Hindlimb muscle (tissue), 1 donor: ENCODE results near the gene CHST13. TPM values are rescaled to one million over a fixed set of nuclear protein-coding genes. Genes with fewer than 3 reads are reported as not detected.

Experiments
- DNase-seq: peaks from one replicate; pipeline ENCODE4 v3.0.0-alpha.2; 2013
- polyA plus RNA-seq: library from polyadenylated mRNA; unstranded; fragments of 120-200 nt; gene quantifications from one replicate; pipeline ENCODE4 v1.2.1, GENCODE V29; 2013; ENCODE audit not compliant: insufficient read length

The CHST13 gene
- polyA plus RNA-seq, 1 donor, result 0.18 TPM

DNA sequence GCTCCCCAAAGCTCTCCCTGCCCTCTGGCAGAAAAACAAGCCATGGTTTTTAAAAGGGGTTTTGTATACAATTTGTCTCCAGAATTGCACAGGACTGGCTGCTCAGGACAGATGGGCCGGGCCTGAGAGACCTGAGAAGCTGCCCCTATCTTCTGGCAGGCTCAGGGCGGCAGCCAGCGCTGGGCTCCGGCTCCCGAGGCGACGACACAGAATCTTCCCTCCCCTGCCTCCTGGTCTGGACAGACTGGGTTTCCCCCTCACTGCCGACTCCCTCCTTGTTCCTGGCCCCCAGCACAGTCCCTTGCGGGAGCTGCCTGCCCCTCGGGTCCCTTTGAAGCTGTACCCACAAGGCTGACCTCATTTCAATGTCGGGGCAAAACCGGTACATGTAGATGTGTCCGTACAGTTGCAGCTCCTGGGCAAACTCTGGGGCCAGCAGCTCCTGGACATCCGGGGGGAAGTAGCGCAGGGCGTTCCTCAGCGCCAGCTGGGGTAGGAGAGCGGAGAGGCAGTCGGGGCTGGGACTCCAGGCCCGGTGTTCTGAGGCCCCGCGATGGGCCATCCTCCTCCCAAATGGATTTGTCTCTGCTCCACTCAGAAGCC lies 13.5 kb upstream of the CHST13 start:
- no peak for DNase-seq

GRCh38 chr3:126511291-126511690 lies 12.7 kb upstream of the CHST13 start:
- DNase-seq, result no peak

DNA sequence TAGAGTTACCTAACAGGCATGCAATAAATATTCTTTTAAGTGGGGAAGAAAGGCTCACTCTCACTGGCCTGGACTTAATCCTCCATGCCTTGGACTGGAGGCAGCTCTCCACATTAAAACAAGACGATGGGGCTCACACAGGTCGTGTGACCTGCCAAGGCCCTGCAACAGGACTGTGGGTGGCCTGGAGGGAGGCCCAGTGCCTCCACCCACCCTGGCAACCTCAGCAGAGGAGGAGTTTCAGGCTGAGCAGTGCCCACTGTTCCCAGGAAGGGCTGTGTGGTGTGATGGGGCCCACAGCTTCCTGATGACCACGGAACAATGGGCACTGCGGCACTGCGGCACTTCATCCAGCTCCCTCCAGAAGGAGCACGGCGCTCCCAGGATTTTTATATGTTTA lies 11.9 kb upstream of the CHST13 start:
- no peak for DNase-seq

DNA sequence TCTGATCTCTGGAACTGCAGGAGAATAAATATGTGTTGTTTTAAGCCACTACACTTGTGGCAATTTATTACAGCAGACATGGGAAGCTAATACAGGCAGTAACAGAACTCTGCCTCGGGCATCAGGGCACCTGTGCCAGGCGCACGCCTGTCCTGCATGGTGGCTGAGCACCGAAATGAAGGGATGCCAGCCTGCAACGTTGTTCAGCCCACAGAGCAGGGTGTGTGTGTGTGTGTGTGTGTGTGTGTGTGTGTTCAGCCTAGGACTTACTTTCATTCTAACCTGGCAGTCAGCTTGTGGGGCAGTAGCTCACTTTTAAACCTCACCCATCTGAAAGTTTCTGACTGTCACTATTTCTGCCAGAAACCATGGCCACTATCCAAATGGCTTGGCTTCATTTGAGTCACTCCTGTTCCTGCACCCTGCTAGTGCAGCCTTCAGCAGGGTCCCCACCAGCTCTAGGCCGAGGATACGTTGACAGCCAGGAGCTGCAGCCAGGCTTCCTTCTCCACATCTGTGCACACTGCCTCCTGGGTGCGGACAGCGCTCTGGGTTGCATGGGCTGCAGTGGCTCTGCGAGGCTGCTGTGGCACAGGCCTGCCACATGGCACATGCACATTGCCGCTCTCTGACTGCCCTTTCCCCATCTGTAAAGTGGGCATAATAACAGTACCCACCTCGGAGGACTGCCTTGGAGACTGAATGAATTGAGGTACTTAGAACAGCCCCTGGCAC lies 10.9 kb upstream of the CHST13 start:
- DNase-seq, result no peak

DNA sequence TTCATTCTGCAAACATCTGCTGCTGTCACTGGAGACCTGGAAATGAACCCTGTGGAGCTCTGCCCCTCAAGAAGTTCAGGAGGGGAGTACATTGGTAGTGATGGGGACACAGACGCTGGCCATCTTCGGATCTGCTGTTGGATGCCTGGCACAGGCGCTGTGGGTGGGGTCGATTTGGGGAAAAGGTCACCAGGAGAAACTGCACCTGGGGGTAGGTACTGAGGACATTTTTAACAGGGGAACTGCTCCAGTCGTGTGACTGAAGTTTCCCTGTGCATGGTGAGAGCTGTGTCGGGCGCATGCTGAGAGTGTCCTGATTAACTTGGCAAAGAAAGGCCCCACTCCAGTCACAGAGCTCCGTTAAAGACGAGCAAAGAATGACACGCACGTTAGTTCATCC lies 9.8 kb upstream of the CHST13 start:
- no peak for DNase-seq

DNA sequence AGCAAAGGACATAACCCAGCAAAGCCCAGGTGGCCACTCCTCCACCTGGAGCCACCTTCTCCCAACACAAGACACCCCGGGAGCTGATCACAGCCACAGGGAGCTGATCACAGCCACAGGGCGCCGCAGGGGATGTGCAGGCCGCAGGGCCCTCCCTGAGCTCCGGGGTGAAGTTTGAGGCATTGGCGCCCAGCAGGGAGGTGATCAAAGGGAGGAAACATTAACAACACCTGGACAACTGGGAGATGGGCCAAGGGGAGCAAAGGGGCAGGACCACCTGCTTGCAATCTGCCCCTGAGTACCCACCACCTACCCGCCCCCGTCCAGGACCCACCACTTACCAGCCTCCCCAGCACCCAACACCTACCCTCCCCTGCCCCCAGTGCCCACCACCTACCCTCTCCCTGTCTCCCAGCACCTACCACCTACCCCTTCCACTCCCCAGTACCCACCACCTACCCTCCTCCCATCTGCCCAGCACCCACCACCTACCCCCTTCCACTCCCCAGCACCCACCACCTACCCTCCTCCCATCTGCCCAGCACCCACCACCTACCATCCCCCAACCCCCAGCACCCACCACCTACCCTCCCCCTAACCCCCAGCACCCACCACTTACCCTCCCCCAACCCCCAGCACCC lies 8.8 kb upstream of the CHST13 start:
- no peak for DNase-seq

GRCh38 chr3:126516152-126516935 lies 7.6 kb upstream of the CHST13 start:
- no peak for DNase-seq

DNA sequence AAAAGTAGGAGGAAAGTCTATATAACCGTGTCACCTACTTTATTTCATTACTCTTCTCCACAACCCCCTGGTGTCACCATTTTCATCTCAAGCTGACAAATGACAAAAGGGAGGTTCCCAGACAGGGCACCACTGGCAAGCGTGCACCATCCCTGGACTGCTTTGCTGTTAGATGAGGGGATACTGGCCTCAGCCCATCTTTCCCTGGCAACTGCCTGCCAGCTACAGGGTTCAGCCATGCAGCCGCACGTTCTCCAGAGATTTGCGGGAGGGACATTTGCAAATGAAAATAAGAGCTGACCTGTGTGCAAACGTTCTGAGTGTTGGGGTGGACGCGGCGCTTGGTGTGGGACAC lies 7.0 kb upstream of the CHST13 start:
- DNase-seq, result no peak

DNA sequence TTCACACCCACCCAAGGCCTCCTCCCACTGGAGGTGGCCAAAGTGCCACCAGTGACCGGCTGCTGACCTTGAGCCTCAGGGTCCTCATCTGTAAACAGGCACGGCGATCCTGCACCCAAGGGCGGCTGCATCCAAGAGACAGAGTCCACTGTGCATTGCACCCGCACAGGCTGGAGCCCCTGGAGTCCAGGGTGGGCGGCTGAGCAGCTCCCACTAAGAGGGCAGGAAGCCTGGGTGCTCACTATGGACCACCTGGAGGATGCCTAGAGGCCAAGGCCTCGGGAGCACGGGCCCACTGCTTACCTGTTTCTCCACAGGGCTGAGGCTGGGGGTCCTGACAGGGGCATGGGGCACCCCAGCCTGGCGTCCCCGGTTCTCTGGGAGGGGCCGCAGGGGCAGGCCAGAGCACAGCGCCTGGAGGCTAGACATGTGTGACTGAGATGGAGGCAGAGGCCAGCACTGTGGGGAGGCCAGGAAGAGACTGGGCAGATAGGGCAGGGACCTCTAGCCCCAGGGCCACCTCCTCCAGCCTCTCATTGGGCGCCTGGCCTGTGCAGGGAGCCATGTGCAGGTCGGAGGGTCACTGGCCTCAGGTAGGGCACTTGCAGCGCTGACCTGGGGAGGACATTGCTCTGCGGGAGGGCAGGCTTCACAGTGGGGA lies 6.5 kb upstream of the CHST13 start, which contains the start of gene UROC1:
UROC1 (minus strand) TSS at position 483 of the 661 bp plus-strand sequence; CDS start at position 429, 54 bp downstream.
- no peak for DNase-seq

GRCh38 chr3:126517986-126518778 lies 5.8 kb upstream of the CHST13 start:
- no peak for DNase-seq

- no peak for DNase-seq
Observed at GRCh38 chr3:126518779-126519177, 5.2 kb upstream of the CHST13 start.

DNA sequence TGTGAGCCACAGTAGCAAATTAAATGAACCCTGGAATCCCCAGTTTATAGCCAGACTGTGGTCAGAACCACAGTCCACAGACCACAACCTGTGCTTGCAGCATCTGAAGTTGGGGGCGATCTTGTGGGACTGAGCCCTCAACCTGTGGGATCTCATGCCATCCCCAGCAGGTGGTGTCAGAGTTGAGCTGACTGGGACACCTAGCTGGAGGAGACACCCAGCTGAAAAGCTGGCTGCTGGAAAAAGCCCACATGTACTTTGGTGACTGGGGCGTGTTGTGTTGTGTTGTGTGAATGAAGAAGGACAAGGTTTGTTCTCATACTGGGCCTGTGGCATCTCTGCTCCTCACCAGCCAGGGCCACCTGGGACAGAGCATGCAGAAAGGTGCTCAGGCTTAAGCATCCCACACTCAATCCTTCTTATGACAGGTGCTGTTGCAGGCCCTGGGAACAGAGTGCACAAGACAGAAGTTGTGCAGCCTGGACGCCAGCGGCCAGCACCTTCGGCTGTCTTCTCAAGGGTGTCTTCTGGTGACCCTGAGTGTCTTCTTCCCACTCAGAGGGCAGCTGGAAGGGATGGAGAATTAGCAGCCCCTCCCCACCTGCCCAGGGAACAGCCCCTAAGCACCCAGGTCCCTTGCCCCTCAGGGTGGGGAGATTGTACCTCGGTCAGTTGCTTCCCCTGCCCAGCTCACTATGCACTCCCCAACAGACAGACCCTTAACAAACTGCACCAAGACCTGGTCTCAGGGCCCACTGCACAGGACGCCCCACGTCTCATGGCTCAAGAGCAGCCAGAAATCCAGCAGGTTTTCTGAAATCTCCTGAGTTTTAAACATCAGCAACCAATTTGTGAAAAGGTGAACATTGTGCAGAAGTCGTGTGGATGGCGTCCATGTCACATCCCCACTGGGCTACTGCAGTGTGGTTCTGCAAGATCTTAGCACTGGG lies 4.2 kb upstream of the CHST13 start:
- DNase-seq, result no peak

DNA sequence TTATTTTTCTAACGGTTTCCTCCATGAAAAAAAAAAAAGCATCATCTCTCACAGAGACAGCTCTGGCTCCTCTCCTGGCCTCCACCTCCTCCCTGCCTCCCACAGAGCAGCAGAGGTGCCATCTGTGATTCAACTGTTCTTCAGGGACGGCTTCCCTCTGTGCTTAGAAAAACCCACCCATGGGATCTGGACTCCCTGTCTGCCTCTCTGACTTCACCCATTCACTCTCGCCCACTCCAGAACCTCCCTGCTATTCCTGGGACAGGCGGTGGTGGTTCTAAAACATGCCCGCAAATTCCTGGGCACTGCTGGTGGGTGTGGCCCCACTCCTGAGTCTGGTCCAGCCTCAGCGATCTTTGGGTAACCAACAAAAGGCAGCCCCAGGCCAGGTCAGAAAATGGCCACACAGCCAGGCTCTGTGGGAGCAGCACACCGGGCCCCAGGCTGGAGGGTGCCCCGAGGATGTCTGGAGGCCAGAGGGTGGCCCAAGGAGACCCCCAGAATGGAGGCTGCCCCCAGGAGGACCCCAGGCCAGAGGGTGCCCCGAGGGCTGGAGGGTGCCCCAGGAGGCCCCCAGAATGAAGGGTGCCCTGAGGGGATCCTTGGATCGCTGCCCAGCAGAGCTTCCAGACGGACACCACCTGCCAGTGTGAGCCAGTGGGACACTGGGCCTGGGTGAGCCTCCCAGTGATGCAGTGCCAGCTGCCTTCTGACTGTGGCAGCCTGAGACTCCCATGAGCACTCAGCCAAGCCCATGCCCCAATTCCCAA lies 2.6 kb upstream of the CHST13 start:
- DNase-seq, result no peak

- peak; percentile 48 for DNase-seq
Observed at GRCh38 chr3:126522363-126522788, 1.6 kb upstream of the CHST13 start.

GRCh38 chr3:126524429-126524988 lies 554 bp downstream of the CHST13 start:
- no peak for DNase-seq

- DNase-seq, result no peak
Observed at GRCh38 chr3:126525091-126525852, 1.3 kb downstream of the CHST13 start.

GRCh38 chr3:126525853-126526667 lies 2.1 kb downstream of the CHST13 start:
- no peak for DNase-seq

DNA sequence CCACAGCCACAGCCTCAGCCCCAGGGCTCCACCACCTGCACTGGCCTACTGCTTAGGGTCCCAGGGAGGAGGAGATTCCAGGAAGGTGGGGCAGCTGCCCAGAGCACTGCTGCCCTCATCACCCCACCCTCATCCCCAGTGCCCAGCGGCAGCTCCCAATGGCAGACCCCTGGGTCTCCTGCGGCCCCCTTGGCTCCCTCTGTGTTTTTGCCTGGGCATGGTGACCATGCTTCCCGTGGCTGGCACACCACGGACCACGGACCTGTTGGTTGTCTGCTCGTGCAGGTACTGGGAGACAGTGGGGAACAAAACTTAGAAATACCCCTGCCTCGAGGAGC lies 2.7 kb downstream of the CHST13 start:
- DNase-seq, result no peak
